NB4 (cell line): ENCODE data around the gene SOCS2.

Experiments
- DNase-seq: peaks from one replicate; pipeline ENCODE4 v3.0.0; 2010; ENCODE audit warnings: low read depth
- H3K4me3 ChIP-seq: one replicate; pipeline ENCODE4 v1.5.1; 2011; ENCODE audit warnings: mild to moderate bottlenecking, low read depth, low read length, moderate library complexity
- MYC ChIP-seq: IDR thresholded peaks from 2 replicates; pipeline ENCODE4 v1.6.1; 2011; ENCODE audit warnings: low read depth, low read length
- POLR2A ChIP-seq: IDR thresholded peaks from 2 replicates; pipeline ENCODE4 v1.6.1; 2011; ENCODE audit warnings: mild to moderate bottlenecking; ENCODE audit not compliant: insufficient read length; ENCODE audit errors: extremely low read depth
- TF ChIP-seq, protein P1 (sequence below): IDR thresholded peaks from one replicate; pipeline ENCODE4 v1.5.1; 2012; ENCODE audit warnings: low read depth, low read length
- TF ChIP-seq, protein P2 (sequence below): IDR thresholded peaks from 2 replicates; pipeline ENCODE4 v1.6.1; 2011; ENCODE audit warnings: low read depth, low read length

Gene SOCS2, protein sequence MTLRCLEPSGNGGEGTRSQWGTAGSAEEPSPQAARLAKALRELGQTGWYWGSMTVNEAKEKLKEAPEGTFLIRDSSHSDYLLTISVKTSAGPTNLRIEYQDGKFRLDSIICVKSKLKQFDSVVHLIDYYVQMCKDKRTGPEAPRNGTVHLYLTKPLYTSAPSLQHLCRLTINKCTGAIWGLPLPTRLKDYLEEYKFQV

DNA sequence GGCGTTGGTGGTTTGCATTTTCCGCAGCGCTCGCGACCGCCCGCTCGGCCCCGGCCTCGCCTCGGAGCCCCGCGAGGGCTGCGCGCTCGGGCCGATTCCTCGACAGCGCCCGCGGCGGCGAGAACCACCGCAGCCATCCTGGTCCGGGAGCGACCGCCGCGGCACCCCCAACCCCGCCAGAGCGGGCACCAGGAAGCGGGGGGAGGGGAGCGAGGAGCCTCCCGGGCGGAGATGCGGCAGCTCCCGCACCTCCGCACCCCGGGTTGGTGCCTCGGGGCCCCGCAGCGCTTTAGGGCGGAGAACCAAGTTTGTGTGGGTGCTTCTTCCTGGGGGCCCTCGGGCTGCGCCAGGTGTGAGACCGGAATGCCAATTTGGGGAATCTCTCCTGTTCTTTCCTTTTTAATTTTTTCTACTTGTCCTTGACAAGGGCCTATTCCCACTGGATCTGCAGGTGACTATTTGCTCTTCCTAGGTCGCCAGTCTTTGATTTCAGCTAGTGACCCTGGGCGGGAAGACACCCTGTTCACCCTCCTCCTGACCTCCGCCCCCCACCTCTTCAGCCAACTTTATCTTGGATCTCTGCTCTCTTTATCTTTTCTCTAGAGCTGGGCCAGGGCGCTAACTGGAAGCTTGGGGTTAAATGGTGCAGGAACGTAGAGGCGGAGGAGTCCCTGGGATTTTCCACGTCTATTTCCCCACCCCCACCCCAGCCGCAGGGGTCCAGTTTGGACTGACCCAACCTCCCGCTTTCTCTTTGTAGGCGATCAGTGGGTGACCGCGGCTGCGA is at the start of gene SOCS2:
SOCS2 (plus strand) TSS at position 751 of the 787 bp plus-strand sequence. CDS start 223 bp downstream, outside the sequence.
- TF ChIP-seq, protein P1, sequence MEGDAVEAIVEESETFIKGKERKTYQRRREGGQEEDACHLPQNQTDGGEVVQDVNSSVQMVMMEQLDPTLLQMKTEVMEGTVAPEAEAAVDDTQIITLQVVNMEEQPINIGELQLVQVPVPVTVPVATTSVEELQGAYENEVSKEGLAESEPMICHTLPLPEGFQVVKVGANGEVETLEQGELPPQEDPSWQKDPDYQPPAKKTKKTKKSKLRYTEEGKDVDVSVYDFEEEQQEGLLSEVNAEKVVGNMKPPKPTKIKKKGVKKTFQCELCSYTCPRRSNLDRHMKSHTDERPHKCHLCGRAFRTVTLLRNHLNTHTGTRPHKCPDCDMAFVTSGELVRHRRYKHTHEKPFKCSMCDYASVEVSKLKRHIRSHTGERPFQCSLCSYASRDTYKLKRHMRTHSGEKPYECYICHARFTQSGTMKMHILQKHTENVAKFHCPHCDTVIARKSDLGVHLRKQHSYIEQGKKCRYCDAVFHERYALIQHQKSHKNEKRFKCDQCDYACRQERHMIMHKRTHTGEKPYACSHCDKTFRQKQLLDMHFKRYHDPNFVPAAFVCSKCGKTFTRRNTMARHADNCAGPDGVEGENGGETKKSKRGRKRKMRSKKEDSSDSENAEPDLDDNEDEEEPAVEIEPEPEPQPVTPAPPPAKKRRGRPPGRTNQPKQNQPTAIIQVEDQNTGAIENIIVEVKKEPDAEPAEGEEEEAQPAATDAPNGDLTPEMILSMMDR = no peak
- TF ChIP-seq MYC (no peak), POLR2A (no peak)
- TF ChIP-seq, protein P2, sequence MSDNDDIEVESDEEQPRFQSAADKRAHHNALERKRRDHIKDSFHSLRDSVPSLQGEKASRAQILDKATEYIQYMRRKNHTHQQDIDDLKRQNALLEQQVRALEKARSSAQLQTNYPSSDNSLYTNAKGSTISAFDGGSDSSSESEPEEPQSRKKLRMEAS = no peak
- peak within 1 kb of the TSS; percentile 79 for H3K4me3 ChIP-seq
- DNase-seq = no peak

DNA sequence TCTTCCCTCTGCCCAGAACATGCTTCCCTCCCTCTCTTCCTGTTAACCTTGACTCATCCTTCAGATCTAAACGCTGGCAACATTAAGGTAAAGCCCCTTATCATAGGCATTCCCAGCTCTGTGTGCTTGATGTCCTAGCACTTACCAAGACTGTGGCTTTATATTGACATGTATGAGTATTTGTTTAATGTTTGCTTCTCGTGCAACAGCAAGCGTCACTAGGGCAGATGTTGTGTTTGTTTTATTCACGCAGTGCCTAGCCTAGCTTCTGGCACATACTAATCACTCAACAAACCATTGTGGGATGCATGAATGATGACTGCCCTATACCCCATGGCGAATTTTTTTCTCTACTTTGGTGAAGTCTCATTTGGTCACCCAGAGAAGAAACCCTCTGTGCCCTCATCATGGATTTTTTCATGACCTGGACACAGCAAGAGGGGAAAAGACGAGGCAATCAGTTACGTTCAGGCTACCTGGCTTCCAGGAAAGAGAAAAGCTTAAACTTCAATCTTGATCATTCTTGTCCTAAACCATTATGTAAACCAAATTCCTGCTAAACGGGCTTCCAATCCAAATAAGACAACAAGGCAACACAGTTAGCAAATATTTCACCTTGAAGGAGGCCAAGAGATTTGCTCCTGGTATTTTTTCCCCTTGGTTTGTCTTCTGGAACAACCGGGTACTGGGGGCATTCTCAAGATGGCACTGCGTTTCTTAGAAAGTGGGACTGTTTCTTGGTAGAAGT is 47.9 kb upstream of the SOCS2 start:
- DNase-seq = no peak
- TF ChIP-seq, protein P2 = no peak
- TF ChIP-seq, protein P1 = no peak
- no peak for TF ChIP-seq MYC
- no peak for TF ChIP-seq POLR2A

DNA sequence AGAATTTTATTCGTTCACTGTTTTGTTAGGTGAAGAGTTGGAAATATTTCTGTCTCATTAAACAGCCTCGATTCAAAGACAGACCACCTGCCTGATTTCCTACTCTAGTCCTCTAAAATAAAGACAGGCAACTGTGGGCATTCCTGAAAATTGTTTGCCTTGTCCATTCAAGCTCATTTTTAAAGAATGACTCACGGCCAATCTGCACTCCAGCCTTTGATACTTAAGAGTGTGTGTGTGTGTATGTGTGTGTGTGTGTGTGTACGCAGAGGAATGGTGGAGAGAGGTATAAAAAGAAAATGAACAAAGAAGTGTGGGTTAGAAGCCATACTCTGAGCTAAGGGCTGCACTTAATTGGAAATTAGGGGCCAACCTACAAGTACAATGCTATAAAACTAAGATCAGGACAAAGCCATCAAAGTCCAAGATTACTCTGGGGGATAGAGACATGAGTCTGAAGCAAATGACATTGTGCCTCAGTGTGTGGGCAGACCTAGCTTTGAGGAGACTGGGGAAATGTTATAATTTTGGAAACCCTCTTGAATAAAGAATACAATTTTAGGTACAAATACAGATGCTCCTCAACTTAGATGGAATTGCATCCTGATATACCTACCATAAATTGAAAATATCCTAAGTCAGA is 45.6 kb upstream of the SOCS2 start:
- H3K4me3 ChIP-seq = no peak overlapping the region
- no peak for DNase-seq
- TF ChIP-seq MYC = no peak
- TF ChIP-seq, protein P1 = no peak
- TF ChIP-seq, protein P2 = no peak
- TF ChIP-seq POLR2A = no peak

More for the DNA sequence above, 47.9 kb upstream of the SOCS2 start:
- no peak overlapping the region for H3K4me3 ChIP-seq

DNA sequence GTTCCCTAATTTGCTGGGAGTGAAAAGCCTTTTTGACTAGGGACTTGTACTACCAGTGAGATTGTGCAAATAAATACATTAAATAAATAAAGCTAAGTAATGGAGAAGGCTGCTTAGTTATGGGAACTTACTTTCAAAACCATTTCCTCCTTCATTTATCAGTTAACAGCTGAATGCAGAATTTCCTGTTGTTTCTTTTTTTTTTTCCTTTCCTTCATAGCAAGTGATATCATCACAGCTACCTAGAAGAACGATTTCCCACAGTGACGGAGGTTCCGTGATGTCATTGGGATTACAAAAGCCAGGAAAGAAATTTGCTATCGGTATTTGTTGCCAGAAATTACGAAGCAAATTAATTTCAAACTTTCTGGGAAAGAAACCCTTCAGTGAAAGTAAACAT is 42.1 kb upstream of the SOCS2 start:
- H3K4me3 ChIP-seq = no peak overlapping the region
- TF ChIP-seq, protein P2 = no peak
- TF ChIP-seq, protein P1 = no peak
- TF ChIP-seq POLR2A (no peak), MYC (no peak)
- DNase-seq = no peak

DNA sequence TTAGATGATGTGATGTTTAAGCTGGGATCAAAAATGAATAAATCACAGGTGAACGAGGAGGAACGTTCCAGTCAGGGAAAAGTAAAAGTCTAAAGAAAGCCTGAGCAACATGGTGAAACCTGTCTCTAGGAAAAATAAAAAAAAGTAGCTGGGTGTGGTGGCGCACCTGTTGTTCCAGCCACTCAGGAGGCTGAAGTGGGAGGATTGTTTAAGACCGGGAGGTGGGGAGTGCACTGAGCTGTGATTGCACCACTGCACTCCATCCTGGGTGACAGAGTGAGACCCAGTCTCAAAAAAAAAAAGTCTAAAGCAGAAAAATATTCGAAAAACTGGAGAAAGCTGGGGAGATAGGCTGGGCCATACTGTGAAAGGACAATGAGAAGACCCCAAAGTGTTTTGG is 39.2 kb upstream of the SOCS2 start:
- no peak overlapping the region for H3K4me3 ChIP-seq
- TF ChIP-seq, protein P1 = no peak
- TF ChIP-seq MYC = no peak
- TF ChIP-seq POLR2A = no peak
- TF ChIP-seq, protein P2 = no peak
- no peak for DNase-seq
